Panc1 (cell line): ENCODE measurements around the gene DLG2.
A peak's percentile ranks its signal among the peaks of the same experiment; 100 is the strongest.

Source experiments
- CTCF ChIP-seq: fragments of 450-650 bp; IDR thresholded peaks from 2 replicates; pipeline ENCODE4 v1.5.1; 2017; ENCODE audit warnings: mild to moderate bottlenecking
- POLR2AphosphoS5 ChIP-seq: IDR thresholded peaks from 2 replicates; pipeline ENCODE4 v1.6.1; 2012; ENCODE audit warnings: mild to moderate bottlenecking, low read depth, low read length, moderate library complexity
- REST ChIP-seq, 2 experiments: IDR thresholded peaks; 2 replicates each; pipeline ENCODE4 v1.6.1; 2011 to 2012; ENCODE audit warnings: low read depth in 2 of 2, control low read depth in 1 of 2, low read length in 1 of 2, mild to moderate bottlenecking in 1 of 2, moderate library complexity in 1 of 2; ENCODE audit not compliant: insufficient read depth in 1 of 2
- SIN3A ChIP-seq: IDR thresholded peaks from 2 replicates; pipeline ENCODE4 v1.6.1; 2012; ENCODE audit warnings: low read depth, mild to moderate bottlenecking, low read length, moderate library complexity, borderline replicate concordance; ENCODE audit not compliant: insufficient read depth

- TF ChIP-seq CTCF = no peak
- TF ChIP-seq POLR2AphosphoS5 = no peak
- TF ChIP-seq REST (IDR thresholded peaks at IDR 0.05; ENCODE audit: insufficient read depth in 1 of 2, low read depth in 2 of 2, low read length in 1 of 2) = no peak
- TF ChIP-seq SIN3A = 0 out of 2 replicates have a peak, but pooled peaks have one; percentile 74
These were observed 1.7 kb upstream of the DLG2 start for GRCh38 chr11:85628771-85629341.
